Measurements from ENCODE around the gene VTI1A. TPM values are rescaled to one million over a fixed set of nuclear protein-coding genes. Genes with fewer than 3 reads are reported as not detected.

The VTI1A gene
- polyA plus RNA-seq, 1 donor from 2014 or later, result 28.7 TPM

GRCh38 chr10:112624546-112625048 is 177.6 kb downstream of the VTI1A start:
- H3K27ac ChIP-seq (ENCODE audit: low read length), result no peak overlapping the region
- no peak overlapping the region for H3K4me3 ChIP-seq (ENCODE audit: low read length)
- H3K9me2 ChIP-seq (ENCODE audit: insufficient read depth, low read length), result no peaks in the 10 kb centered on the region
- H4K20me1 ChIP-seq (ENCODE audit: insufficient read depth), result no peaks in the 10 kb centered on the region
- no peak overlapping the region for H3K9ac ChIP-seq (ENCODE audit: low read length)
- H3K9me3 ChIP-seq (ENCODE audit: low read length), result no peaks in the 10 kb centered on the region
- H3K4me2 ChIP-seq (ENCODE audit: low read length), result no peak overlapping the region
- TF ChIP-seq SMC3 (conservative IDR thresholded peaks at IDR 0.05; ENCODE audit: poor library complexity) (no peak), RAD21 (conservative IDR thresholded peaks at IDR 0.05) (no peak), REST (IDR thresholded peaks at IDR 0.05; ENCODE audit: borderline replicate concordance) (no peak), CTCF (IDR thresholded peaks at IDR 0.05; ENCODE audit: poor library complexity, severe bottlenecking) (no peak), TAF1 (IDR thresholded peaks at IDR 0.05; ENCODE audit: low read depth) (no peak), EP300 (conservative IDR thresholded peaks at IDR 0.05; ENCODE audit: poor library complexity, severe bottlenecking) (no peak), EZH2 (IDR thresholded peaks at IDR 0.05; ENCODE audit: borderline replicate concordance, insufficient read depth, low read length, poor library complexity, severe bottlenecking) (no peak), MXI1 (conservative IDR thresholded peaks at IDR 0.05; ENCODE audit: poor library complexity, severe bottlenecking) (no peak), POLR2AphosphoS5 (IDR thresholded peaks at IDR 0.05) (no peak)
- no peak overlapping the region for H2AFZ ChIP-seq (ENCODE audit: low read depth, low read length)
- no peaks in the 10 kb centered on the region for H3F3A ChIP-seq (ENCODE audit: insufficient read depth, low read length, poor library complexity, severe bottlenecking)
- no peaks in the 10 kb centered on the region for H3K27me3 ChIP-seq (ENCODE audit: insufficient read depth, low read depth, low read length)
- no peaks in the 10 kb centered on the region for H3K36me3 ChIP-seq (ENCODE audit: insufficient read depth, low read length)
- no peaks in the 10 kb centered on the region for H3K79me2 ChIP-seq (replicated peaks; ENCODE audit: insufficient read depth, low read length)

- TF ChIP-seq EP300 (conservative IDR thresholded peaks at IDR 0.05; ENCODE audit: poor library complexity, severe bottlenecking), result no peak
- TF ChIP-seq POLR2AphosphoS5 (IDR thresholded peaks at IDR 0.05), result no peak
- no peak for TF ChIP-seq MXI1 (conservative IDR thresholded peaks at IDR 0.05; ENCODE audit: poor library complexity, severe bottlenecking)
- TF ChIP-seq REST (IDR thresholded peaks at IDR 0.05; ENCODE audit: borderline replicate concordance), result no peak
- no peak for TF ChIP-seq CTCF (IDR thresholded peaks at IDR 0.05; ENCODE audit: poor library complexity, severe bottlenecking)
- no peak for TF ChIP-seq SMC3 (conservative IDR thresholded peaks at IDR 0.05; ENCODE audit: poor library complexity)
- no peak for TF ChIP-seq RAD21 (conservative IDR thresholded peaks at IDR 0.05)
- TF ChIP-seq EZH2 (IDR thresholded peaks at IDR 0.05; ENCODE audit: borderline replicate concordance, insufficient read depth, low read length, poor library complexity, severe bottlenecking), result no peak
- TF ChIP-seq TAF1 (IDR thresholded peaks at IDR 0.05; ENCODE audit: low read depth), result no peak
- Histone ChIP-seq H4K20me1 (ENCODE audit: insufficient read depth) (no peaks in the 10 kb centered on the region), H3K9me3 (ENCODE audit: low read length) (no peaks in the 10 kb centered on the region), H3K9me2 (ENCODE audit: insufficient read depth, low read length) (no peaks in the 10 kb centered on the region), H3F3A (ENCODE audit: insufficient read depth, low read length, poor library complexity, severe bottlenecking) (no peaks in the 10 kb centered on the region), H3K79me2 (replicated peaks; ENCODE audit: insufficient read depth, low read length) (no peaks in the 10 kb centered on the region), H3K36me3 (ENCODE audit: insufficient read depth, low read length) (no peaks in the 10 kb centered on the region), H3K9ac (ENCODE audit: low read length) (no peak overlapping the region), H3K4me3 (ENCODE audit: low read length) (no peak overlapping the region), H2AFZ (ENCODE audit: low read depth, low read length) (no peak overlapping the region), H3K27me3 (ENCODE audit: insufficient read depth, low read depth, low read length) (no peaks in the 10 kb centered on the region), H3K4me2 (ENCODE audit: low read length) (no peak overlapping the region), H3K27ac (ENCODE audit: low read length) (no peak overlapping the region)
Measured at GRCh38 chr10:112628951-112629609, 182.1 kb downstream of the VTI1A start.
